Measurements from ENCODE around the gene EYA2. TPM values are rescaled to one million over a fixed set of nuclear protein-coding genes. Genes with fewer than 3 reads are reported as not detected.
"Not testable (repeated sequence)": the region's sequence is repeated elsewhere in the genome, so short reads cannot be mapped to it uniquely, and the experiment has no call there.

EYA2 gene
- polyA plus RNA-seq, 5 donors, result 0.80 to 2.7 (median 1.3) TPM

GRCh38 chr20:46953596-46953995 is 59.0 kb downstream of the EYA2 start:
- no peak for DNase-seq

GRCh38 chr20:46954490-46955038 is 59.9 kb downstream of the EYA2 start:
- no peak for DNase-seq

- DNase-seq, result no peak
Measured at GRCh38 chr20:46955601-46956556, 61.2 kb downstream of the EYA2 start.

GRCh38 chr20:46959081-46959692 is 64.5 kb downstream of the EYA2 start:
- DNase-seq, result no peak

- no peak for DNase-seq
Measured at GRCh38 chr20:46959821-46960220, 65.2 kb downstream of the EYA2 start.

GRCh38 chr20:46960536-46960935 is 65.9 kb downstream of the EYA2 start:
- DNase-seq, result no peak

GRCh38 chr20:46961968-46962367 is 67.3 kb downstream of the EYA2 start:
- not testable (repeated sequence) for DNase-seq

- no peak for DNase-seq
Measured at GRCh38 chr20:46962452-46963195, 68.0 kb downstream of the EYA2 start.

- DNase-seq, result no peak
Measured at GRCh38 chr20:46963196-46963529, 68.5 kb downstream of the EYA2 start.

GRCh38 chr20:46963758-46964617 is 69.3 kb downstream of the EYA2 start:
- no peak for DNase-seq

- DNase-seq, result no peak
Measured at GRCh38 chr20:46964618-46965455, 70.2 kb downstream of the EYA2 start.

- no peak for DNase-seq
Measured at GRCh38 chr20:46965477-46965876, 70.8 kb downstream of the EYA2 start.

GRCh38 chr20:46967646-46968045 is 73.0 kb downstream of the EYA2 start:
- no peak for DNase-seq

GRCh38 chr20:46970937-46971630 is 76.4 kb downstream of the EYA2 start:
- DNase-seq, result no peak

- no peak for DNase-seq
Measured at GRCh38 chr20:46973766-46974165, 79.1 kb downstream of the EYA2 start.

GRCh38 chr20:46974669-46975434 is 80.2 kb downstream of the EYA2 start:
- no peak for DNase-seq

GRCh38 chr20:46975976-46976375 is 81.3 kb downstream of the EYA2 start:
- DNase-seq, result no peak

- no peak for DNase-seq
Measured at GRCh38 chr20:46977204-46977603, 82.6 kb downstream of the EYA2 start.
